GM19023 (cell line): Measurements from ENCODE around the gene RPL18.
"Not testable (repeated sequence)": the region's sequence is repeated elsewhere in the genome, so short reads cannot be mapped to it uniquely, and the experiment has no call there.

ENCODE experiments used
- ATAC-seq: cut with Tn5 transposase; IDR thresholded peaks from one replicate; pipeline ENCODE4 v1.9.1; 2021; ENCODE audit warnings: mild to moderate bottlenecking, moderate library complexity; ENCODE audit not compliant: unreplicated experiment

RPL18 gene

DNA sequence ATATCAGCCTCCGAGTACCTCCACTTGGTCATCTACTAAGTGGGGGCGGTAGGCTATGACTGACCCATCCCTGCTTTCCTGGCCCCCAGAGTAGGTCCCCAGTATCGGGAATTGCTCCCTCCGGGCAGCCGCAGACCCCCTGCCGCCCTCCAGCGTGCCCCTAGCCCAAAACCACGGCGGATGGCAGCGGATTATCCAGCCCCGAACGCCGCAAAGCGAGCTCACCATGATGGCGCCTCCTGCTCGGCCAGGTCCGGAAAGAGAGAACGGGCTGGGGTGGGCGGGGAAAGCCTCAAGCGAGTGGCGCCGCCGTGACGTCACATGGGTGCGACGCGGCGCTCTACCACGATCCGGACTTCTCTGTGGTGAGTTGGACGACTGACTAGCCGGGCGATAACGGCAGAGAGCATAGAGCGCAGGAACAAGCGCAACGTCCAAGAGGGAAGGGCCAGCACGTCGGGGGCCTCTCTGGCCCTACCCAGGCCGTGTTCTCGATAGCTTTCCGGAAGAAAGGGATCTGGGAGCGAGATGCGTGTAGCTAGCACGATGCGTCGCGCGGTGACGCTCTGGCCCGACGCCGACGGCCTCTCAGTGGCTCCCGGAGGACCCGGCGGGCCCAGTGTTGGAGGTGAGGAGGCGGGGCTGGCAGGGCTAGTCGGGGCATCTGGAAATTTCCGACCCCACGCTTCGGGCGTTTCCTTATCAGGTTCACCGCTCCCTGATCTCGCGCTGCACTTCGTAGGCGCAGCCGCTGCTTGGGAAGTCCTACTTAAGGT is at the start of gene RPL18, which contains the start of gene SPHK2:
Gene RPL18, minus strand, starts transcription at position 263 of the 776 bp plus-strand sequence. Its CDS starts 35 bp downstream, at position 228.
Gene SPHK2, plus strand, starts transcription at position 591 of the 776 bp plus-strand sequence. CDS start 1,009 bp downstream, outside the sequence.
- peak; percentile 81 for ATAC-seq

DNA sequence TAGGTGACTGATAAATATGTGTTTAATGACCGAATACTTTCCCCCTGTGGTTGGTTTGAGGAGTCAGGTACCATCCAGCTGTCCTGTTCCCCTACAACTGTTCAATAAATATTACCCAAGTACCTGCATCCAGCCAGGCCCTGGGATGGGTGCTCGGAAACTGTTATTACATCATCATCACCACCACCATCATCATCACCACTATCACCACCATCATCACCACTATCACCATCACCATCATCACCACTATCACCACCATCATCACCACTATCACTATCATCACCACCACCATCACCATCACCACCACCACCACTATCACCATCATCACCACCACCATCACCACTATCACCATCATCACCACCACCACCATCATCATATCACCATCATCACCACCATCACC is 49.8 kb upstream of the RPL18 start:
- no peak for ATAC-seq

DNA sequence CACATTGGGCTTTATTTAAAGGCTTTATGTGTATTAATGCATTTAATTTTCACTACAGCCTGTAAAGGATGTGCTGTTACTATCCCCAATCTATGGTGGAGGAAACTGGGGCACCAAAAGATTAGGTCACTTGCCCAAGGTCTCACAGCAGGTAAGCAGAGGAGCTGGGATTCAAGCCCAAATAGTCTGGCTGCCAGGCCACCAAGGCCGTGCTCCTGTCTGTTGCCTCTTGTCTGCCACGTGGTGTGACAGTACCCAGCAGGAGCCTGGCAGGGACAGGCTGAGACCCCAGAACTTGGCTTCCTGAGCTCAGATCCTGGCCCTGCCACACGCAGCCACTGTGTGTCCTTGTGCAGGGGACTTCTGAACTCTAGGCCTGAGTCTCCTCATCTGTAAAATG is 49.4 kb upstream of the RPL18 start:
- ATAC-seq = no peak

DNA sequence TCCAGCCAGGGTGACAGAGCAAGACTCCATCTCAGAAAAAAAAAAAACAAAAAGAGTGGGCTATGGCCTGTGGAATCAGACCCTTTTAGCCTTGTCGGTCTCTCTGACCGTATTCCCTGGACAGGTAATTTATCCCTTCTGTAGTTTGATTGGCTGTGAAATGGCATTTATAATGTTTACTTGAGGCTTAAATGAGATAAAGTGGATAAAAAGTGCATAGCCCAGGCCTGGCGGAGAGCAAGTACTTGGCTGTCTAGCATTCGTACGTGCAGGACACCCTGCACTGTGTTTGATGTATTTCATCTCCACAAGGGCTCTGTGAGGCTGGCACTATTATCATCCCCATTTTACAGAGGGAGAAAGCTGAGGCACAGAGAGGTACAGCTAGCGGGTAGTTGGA is 46.8 kb upstream of the RPL18 start:
- ATAC-seq = no peak

DNA sequence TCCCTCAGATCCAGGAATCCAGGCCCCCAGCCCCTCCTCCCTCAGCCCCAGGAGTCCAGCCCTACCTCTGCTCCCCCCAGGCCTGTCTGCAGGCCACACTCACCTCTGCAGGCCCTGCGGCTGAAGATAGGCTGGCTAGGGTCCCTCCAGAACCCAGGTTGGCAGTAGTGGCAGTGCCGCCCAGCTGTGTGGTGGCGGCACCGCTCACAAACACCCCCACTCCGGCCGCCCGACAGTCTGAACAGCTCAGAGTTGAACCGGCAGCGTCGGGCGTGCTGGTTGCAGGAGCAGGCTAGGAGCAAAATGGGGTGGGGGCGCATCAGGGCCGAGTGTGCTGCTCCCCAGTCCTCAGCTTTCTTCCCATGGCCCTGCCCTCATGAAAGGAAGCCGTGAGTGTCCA is 45.5 kb upstream of the RPL18 start:
- no peak for ATAC-seq

DNA sequence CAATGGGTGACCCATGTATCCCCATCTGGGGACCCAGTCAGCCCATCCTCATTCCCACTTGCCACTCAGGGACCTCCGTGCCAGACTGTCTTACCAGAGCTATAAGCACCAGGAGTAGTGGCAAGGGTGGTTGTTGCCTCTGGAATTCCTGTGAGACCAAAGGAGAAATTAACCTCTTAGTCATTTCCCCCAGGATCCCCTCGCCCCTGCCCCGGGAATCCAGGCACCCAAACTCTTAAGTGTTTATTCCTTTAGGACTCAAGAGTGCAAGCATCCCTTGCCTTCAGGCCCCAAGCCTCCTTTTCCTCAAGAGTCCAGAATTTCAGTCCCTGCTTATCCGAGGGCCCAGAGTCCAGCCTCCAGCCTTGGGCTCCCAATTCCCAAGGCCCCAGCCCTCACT is 44.7 kb upstream of the RPL18 start:
- ATAC-seq = no peak

DNA sequence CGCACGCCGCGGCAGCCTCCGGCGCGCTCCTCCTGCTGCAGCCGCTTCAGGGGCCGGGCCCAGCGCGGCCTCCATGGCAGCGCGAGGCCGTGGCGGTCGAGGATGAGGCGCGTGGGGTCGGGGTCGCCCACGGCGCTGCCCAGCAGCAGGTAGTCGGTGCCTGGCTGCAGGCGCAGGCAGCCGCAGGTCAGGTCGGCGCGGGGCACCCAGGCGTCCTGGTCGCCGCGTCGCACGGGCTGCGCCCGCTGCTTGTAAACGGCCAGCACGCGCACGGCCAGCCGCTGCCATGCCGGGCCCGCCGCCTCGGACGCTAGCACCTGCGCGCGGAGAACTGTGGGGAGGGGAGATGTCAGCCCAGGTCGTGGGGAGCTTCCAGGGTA is 42.7 kb upstream of the RPL18 start:
- no peak for ATAC-seq

DNA sequence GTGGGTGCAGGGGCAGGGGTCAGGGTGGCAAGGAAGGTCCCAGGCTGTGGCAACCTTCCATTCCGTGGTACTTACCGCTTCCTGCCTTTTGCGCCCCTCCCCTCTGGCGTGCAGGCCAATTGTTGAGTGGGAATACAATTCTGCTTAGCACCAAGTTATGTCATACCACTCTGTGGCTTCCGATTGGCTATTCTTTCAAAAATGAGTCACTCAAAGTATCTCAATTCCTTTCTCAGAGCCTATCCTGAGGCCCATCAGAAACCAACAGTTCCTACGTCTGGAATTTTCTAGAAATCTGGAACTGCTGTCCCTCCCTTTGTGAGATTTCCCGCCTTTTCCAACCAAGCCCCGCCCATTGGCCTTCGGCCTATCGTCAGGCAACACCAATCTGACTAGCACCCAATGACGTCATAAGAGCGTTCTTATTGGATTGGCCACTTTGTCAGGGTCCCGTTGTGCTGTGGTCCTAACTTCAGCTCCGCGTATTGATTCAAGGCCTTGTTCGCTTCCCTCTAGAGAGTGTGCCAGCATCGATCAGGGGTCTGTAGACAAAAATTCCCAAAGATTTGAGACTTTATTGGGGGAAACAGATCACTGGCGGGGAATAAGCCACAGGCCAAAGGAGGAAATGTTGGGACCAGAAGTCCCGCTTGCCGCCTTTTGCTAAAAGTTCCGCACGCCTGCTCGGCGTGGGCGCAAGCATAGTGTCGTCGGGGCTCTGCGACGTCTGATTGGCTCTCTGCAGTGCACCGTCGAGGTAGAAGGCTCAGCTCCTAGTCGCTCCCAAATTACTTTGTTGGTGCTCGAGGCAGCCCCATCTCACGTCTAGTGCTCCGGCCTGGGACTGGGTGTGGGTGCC is 42.1 kb upstream of the RPL18 start:
- ATAC-seq = peak; percentile 80

DNA sequence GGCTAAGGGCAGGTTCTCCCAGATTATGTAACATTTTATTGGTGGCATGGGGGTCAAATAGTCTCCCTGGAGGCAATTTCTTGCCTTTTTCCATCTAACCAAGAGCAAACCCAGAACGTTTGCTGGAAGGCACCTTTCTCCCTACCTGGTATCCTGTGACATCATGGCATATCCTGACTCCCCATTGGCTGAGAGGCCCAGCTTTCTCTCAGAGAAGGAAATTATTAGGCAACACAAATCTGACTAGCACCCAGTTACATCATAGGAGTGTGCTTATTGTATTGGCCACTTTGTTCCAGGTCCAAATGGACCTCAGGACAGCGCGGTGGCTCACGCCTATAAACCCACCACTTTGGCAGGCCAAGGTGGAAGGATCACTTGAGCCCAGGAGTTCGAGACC is 40.8 kb upstream of the RPL18 start:
- no peak for ATAC-seq

DNA sequence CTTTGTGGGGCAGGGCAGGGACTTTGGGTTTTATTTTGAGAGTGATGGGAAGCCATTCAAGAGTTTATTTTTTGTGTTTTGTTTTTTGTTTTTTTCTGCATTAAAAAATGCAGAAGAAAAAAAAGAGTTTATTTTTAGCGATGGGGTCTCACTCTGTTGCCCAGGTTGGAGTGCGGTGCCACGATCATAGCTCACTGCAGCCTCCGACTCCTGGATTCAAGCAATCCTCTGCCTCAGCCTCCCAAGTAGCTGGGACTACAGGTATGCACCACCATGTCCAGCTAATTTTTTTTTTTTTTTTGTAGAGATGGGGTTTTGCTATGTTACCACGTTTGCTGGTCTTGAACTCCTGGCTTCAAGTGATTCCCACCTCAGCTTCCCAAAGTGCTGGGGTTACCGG is 39.5 kb upstream of the RPL18 start:
- ATAC-seq = no peak

DNA sequence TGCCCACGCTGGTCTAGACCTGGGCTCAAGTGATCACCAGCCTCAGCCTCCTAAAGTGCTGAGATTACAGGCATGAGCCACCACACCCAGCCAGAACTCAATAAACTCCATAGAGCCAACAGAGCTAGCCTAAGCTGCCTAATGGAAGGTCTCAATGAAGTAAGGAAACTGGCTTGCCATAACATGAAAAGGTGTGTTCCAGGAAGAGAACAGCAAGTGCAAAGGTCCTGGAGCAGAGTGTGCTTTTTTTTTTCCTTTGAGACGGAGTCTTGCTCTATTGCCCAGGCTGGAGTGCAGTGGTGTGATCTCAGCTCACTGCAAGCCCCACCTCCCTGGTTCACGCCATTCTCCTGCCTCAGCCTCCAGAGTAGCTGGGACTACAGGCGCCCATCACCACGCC is 38.9 kb upstream of the RPL18 start:
- not testable (repeated sequence) for ATAC-seq

DNA sequence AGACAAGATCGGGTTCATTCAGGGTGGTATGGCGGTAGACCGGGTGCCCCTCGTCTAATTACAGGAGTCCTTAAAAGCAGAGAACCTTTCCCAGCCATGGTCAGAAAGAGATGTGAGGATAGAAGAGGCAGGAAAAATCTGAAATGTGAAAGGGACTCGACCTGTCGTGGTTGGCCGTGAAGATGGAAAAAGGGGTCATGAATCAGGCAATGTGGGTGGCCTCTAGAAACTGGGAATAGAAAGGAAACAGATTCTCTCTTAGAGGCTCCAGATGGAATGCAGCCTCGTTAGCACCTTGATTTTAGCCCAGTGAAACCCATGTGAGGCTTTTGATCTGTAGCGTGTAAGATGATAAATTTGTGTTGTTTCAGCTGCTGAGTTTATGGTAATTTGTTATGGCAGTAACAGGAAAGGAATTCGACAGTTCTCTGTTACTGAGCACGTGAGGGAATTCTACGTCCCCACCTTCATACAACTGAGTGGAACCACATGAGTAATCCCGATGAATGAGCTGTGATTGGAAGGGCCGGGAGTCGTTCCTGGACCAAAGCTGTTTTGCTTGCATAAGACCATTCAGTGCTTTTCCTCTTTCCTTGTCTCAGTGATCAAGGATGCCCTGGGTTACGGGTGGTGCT is 38.0 kb upstream of the RPL18 start:
- ATAC-seq = no peak

DNA sequence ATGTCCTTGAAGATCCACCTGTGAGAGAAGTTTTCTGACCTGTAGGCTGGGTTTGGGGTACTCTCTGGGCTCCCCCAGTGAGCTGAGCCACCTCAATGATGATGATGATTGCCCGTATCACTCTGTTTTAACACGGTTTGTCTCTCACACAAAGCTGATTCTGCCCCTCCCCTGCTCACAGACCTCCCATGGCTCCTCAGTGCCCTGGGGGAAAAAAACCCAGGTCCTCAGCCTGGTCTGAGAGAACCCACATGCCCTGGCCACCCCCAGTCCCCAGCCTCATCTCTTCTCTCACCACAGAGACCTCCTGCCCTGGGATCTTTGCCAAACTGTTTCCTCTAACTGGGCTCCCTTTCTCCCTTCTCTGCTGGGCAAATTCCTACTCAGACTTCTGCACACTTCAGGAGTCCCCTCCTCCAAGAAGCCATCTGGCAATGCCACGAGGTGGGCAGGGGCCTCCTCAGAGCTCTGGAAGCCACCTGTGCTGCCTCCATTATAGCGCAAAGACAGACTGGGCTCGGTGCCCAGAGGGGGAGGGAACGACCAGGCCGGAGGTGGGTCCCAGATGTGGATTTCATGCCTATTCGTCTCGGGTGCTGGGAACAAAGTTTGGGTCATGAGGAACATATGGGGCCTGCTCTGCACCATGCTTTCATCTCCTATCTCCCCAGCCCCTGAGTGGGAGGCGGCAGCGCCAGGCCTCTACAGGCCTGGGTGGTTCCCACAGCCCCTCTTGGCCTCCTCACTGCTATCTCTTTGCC is 35.5 kb upstream of the RPL18 start:
- no peak for ATAC-seq

DNA sequence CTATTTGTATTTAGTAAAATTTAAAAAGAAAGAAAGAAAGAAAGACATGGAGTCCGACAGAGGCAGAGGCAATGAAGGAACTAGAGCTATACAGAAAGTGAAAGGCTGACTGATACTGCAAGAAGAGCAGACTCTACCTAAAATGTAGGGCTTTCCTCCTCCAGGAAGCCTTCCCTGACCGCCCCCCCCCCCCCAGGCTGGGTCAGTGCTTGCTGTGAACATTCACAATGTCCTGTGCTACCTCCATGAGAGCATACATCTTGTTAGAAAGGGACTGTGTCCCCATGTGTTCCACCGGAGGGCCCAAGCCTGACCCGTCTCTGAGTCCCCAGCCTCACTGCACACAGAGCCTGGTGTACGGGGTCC is 32.7 kb upstream of the RPL18 start:
- ATAC-seq = no peak

DNA sequence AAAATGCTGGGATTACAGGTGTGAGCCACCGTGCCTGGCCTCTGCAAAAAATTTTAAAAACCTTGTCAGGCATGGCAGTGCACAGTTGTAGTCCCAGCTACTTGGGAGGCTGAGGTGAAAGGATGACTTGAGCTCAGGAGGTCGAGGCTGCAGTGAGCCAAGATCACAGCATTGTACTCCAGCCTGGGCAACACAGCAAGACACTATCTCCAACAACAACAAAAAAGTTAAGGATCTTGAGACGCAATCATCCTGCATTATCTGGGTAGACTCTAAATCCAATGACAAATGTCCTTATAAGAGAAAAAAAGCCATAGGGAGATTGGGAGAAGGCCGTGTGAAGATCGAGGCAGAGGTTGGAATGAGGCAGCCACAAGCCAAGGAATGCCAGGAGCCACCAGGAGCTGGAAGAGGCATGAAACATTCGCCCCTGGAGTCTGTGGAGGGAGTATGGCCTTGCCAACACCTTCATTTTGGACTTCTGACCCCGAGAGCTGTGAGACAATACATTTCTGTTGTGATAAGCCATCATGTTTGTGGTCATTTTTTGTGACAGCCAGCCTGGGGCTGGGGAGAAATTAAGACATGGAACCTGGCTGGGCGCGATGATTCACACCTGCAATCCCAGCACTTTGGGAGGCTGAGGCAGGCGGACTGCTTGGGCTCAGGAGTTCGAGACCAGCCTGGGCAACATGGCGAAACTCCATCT is 32.1 kb upstream of the RPL18 start:
- ATAC-seq = no peak

DNA sequence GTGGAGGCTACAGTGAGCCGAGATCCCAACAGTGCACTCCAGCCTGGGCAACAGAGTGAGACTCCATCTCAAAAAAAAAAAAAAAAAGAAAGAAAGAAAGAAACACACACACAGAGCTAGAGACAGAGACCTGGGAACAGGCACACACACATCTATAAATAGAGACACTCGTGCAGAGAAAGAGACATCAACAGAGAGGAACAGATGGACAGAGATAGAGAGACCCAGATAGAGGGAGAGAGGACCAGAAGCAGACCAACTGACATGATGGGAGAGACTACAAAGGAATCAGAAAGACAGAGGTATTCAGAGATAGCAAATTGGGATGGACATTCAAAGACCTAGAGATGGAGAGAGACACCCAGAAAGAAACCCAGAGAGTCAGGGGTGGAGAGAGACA is 29.2 kb upstream of the RPL18 start:
- ATAC-seq = no peak

DNA sequence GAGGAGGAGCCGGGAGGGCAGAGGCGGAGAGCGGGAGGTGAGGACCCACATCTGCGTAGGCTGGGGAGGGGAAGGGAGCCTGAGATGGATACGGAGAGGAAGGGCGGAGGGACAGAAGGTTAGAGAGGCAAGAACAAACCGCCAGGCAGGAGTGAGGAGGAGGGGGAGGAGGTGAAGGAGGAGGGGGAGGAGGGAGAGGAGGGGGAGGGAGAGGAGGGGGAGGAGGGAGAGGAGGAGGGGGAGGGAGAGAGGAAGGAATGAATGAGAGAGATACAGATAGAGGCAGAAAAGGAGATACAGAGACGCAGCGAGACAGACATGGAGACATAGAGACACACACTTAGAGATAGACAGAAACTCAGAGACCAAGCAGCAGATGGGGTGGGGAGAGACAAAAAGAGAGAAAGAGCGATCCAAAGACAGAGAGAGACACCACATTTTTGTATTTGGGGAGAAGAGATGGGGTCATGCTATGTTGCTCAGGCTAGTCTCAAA is 27.8 kb upstream of the RPL18 start:
- ATAC-seq = no peak

DNA sequence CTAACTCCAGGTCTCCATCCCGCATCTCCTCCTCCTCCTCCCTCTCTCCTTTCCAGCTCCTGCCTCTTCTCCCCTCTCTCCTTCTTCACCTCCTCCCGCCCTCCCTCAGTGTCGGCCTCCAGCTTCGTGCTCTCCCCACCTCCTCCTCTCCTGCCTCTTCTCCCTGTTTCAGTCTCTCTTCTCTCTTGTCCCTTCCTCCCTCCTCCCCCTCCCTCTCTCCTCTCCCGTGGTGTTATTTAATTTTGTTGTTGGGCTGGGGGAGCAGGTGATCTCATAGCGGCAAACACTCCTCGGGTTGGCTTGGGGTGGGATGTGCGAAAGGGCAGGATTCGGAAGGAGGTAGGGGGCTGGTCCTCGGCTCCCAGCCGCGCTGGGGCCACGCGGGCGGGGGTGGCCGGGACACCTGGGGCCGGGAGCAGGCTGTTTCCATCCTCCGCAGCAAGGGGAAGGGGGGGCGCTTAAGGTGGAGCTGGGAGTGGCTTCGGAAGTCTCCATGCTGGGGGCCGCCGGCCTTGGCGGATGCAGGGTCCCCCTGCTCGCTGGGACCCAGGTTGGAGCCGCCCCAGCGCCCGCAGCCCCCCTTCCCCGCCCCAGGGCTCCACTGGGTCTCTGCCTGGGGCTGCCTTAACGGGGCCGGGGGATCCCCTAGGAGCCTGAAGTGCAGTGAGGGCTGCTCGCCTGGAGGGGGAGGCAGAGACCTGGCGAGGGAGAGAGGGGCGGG is 27.2 kb upstream of the RPL18 start, which contains the start of gene CA11:
Gene CA11, minus strand, starts transcription at position 187 of the 721 bp plus-strand sequence. CDS start 555 bp downstream, outside the sequence.
- ATAC-seq = peak; percentile 79

DNA sequence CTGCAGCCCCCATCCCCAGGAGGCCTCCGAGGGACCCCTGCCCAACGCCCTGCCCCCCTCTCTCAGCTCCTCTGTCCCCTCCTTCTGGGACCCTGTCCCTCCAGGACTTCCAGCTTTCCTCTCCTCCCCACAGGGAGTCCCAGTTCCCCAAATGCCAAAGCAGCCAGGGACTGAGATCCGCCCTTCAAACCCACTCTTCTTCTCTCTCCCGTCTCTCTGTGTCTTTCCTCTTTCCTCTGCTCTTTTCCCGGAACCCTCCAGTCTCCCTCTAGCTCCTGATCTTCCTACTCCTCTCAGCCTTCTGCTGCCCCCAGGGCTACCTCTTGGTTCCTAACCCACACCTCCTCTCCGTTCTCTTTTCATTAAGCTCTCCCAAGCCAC is 26.6 kb upstream of the RPL18 start:
- ATAC-seq = no peak
